GM21381 (cell line): ENCODE results near the gene DISP2.

Experiments
- ATAC-seq: cut with Tn5 transposase; IDR thresholded peaks from one replicate; pipeline ENCODE4 v1.9.1; 2021; ENCODE audit warnings: mild to moderate bottlenecking, moderate library complexity; ENCODE audit not compliant: unreplicated experiment

The DISP2 gene

DNA sequence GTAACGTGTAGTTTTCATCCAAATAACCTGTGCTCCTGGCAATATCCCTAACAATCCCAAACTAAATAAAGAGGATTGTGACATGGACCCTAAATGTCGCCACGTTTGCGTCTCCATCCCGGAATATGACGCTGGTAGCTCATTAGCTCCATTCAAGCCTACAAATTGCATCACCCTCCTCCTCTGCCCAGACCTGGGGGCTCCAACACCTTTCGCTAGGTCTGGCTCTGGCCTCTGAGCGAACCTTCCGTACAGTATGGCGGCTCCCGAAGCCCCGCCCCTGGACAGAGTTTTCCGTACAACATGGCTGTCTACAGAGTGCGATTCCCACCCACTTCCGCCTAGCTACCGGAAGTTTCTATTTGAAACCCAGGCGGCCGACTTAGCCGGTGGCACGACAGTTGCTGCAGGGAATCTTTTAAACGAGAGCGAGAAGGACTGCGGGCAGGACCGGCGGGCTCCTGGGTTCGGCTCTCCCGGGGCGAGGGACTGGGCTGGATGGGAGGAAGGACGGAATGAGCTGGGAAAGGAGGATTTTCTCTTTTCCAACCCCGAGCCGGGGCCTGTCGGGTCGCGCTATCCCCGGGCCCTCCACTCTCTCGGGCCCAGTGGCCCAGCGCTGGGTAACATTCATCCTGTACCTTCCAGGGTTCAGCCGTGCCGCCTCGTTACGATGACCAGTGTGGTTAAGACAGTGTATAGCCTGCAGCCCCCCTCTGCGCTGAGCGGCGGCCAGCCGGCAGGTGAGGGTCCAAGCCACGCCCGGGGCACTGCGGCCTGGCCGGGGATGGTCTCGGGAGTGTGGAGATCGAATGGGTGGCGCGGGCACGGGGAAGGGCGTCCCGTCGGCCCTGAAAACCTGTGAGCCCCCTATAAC lies 24.8 kb downstream of the DISP2 start, which contains the start of gene KNSTRN:
KNSTRN (plus strand) TSS at position 142 of the 877 bp plus-strand sequence; CDS start at position 257, 115 bp downstream.
- ATAC-seq = peak; percentile 96

DNA sequence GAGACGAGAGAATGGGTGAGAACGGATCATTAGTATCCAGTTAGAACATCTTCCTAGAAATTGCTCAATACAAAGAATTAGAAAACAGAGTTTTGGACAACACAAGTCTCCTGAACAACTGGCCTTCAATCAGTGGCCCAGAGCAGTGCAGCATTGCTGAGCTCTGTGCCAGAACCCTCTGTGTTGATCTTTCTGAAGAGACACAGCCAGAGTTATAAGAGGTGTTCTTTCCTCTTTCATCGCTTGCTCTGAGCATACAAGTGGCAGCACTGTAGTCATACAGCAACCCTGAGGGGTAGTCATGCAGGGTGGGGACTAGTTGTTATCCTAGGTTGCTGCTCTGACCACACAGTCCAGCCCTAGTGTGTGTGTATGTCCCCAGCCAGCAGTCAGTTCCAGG lies 28.5 kb downstream of the DISP2 start:
- no peak for ATAC-seq

DNA sequence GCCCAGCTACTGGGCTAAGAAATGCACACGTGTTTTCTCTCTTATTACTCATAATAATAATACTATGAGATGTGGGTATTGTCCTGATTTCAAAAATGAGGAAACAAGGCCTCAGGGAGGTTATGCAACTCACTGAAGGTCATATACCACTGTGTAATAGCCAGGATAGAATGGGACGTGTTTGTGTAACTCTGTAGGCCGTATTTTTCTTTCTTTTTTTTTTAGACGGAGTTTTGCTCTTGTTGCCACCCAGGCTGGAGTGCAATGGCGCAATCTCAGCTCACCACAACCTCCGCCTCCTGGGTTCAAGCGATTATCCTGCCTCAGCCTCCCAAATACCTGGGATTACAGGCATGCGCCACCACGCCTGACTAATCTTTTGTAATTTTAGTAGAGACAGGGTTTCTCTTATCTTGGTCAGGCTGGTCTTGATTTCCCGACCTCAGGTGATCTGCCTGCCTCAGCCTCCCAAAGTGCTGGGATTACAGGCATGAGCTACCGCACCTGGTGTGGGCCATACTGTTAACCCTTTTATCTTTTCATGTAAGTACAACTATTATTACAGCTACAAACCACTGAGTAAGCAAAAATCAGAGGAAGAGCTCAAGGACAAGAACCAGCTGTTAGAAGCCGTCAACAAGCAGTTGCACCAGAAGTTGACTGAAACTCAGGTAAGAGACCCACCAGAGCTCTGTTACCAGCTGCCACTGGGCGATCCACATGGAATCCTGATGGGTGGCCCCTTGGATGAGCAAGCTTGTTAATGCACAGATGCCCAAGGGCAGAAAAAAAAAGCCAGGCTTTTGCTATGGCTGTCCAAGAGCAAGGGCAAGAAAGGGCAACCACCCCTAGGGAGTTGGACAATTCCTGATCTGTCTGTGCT lies 31.2 kb downstream of the DISP2 start:
- no peak for ATAC-seq

DNA sequence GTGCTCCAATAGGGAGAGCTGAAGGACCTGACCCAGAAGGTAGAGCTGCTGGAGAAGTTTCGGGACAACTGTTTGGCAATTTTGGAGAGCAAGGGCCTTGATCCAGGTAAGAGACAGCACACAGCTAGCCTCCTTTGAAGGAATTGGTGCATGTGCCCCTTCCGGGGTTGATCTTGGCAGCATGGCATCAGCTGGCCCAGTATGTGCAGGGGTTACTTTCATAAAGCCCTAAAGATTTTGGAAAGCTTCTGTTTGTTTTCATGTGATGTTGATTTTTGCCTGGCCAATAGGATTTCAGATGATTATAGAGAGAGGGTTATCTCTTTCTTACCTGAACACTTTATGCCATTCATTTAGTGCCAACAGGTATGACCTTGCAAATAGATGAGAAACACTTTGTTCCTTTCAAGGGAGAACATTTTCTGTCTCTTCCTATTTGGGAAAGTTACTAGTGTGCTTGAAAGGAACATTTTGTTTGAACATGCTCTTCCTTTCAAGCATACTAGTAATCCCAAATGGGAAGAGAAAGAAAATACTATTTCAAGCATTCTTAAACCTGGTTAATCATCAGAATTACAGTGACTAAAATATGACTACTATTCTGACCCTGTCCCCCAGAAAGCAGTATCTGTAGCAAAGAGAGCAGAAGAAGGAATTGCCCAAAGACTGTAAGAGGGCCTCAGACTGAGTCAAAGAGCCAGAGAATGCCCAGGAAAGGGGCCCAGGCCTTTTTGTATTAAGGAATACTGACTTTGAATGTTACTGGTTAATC lies 32.0 kb downstream of the DISP2 start:
- no peak for ATAC-seq

DNA sequence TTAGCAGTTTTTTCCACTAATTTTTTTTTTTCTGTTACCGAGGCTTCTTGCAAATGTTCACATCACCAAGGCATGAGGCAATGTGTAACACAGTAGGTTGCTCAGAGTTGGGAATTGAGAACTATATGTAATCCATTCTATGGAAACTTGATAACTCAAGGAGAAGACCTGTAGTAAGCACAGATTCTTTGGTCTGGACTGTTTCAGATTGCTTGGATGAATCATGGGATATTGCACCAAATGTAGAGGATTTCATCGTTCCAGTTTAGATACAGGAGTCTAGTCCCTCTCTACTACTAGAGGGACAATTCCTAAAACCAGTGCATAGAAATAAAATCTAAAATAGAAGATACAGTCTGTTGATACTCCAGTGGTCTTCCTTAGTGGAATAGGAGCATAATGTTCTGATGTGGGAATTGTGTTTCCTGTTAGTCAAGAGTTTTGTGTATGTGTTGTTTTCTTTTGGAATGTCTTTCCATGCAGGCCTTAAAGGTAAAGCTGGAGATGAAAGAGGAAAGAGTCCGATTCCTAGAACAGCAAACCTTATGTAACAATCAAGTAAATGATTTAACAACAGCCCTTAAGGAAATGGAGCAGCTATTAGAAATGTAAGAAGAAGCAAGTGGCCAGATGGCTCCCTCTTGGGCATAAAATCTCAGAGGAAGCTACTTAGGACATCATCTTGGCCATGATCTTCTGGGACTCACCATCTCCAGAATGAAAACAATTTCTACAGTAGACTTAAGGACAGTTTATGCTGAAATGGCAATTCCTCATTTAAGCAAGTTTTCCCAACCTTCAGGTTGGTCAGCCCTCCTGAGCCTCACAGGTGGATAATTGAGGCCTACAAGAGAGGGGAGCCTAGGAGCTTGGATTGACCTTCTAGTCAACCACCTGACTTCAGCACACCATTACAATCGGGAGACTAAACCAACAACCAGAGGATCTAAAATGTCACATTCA lies 35.2 kb downstream of the DISP2 start:
- no peak for ATAC-seq

DNA sequence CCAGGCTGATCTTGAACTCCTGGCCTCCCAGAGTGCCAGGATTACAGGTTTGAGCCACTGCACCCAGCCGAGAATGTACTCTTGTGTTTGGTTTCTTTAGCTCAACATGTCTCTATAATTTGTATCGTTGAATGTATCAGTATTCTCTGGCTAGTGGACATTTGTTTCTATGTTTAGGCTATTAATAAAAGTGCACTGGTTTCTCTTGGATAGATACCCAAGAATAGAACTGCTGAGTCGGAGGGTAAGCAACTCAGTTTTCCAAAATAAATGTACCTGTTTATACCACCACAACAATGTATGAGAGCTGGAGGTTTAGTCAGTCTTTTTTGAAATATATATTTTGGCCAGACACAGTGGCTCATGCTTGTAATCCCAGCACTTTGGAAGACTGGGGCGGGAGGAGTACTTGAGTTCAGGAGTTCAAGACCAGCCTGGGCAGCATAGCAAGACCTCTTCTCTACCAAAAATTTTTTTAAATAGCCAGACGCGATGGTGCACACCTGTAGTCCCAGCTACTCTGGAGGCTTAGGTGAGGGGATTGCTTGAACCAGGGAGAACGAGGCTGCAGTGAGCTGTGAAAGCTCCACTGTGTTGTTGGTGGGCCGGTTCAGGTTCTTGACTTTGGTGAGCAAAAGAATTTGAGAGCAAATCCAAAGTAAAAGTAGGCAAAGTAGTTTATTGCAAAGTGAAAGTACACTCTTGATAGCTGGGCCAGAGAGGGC lies 39.8 kb downstream of the DISP2 start:
- no peak for ATAC-seq

DNA sequence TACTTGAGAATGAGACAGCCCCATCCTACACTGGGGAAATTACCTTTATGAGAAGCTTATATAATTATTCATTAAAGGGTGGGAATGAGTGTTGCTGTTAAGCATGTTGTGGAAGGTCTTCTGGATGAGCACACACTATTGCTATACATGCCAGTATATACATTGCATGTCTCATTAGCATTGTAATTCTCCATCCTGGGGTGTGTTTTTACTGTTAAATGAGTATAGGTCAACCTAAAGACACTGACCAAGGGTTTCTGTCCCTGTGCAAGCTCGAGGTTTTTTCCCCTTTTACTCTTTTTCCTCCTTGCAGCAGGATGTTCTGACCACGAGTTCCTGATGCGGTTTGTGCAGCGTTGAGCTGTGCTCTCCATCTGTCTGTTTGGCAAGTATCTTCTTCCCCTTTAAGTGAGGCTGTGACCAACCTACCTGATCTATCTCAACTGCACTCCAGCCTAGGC lies 40.4 kb downstream of the DISP2 start:
- peak; percentile 70 for ATAC-seq

DNA sequence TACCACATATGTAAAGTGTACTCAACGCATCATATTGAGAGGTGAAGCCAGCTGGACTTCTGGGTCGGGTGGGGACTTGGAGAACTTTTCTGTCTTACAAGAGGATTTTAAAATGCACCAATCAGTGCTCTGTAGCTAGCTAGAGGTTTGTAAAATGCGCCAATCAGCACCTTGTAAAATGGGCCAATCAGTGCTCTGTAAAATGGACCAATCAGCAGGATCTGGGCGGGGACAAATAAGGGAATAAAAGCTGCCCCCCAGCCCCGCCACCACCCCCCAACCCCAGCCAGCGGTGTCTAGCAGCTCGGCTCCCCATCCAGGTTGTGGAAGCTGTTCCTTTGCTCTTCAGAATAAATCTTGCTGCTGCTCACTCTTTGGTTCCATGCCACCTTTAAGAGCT lies 41.4 kb downstream of the DISP2 start:
- ATAC-seq = no peak

DNA sequence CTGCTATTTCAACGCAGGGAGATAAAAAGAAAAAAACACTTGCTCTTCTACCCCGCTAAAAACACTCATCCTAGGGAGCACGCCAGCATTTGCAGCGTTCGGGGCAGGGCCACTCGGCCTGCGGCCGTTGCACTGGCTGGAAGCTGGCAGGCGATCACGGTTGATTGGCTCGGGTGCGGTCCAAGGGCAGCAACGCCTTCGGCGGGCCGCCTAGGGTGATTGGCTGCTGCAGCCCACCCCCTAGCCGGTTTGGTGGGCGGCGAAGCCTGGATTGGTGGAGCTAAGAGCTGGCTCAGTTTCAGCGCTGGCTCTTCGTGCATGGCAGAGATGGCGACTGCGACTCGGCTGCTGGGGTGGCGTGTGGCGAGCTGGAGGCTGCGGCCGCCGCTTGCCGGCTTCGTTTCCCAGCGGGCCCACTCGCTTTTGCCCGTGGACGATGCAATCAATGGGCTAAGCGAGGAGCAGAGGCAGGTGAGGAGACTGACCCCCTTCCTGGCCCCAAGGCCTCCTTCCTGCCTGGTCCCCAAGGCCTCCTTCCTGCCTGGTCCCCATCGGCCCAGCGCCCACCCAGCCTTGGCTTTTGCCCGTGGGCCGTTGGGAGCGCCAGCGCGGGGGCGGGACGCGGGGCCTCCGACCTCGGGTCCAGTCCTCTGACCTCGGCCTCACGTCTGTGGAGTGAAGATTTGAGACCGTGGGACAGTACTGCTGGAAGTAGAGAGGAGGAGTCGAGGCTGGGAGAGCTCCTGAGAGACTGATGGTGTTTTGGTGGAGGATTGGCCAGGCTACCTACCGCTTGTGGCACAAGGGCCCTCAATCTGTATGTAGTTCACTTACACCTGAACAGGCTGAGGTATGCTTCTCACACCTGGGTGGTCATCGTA lies 47.7 kb downstream of the DISP2 start, which contains the start of gene IVD:
IVD (plus strand) TSS at position 295 of the 881 bp plus-strand sequence; CDS start at position 328, 33 bp downstream.
- ATAC-seq = peak; percentile 87

DNA sequence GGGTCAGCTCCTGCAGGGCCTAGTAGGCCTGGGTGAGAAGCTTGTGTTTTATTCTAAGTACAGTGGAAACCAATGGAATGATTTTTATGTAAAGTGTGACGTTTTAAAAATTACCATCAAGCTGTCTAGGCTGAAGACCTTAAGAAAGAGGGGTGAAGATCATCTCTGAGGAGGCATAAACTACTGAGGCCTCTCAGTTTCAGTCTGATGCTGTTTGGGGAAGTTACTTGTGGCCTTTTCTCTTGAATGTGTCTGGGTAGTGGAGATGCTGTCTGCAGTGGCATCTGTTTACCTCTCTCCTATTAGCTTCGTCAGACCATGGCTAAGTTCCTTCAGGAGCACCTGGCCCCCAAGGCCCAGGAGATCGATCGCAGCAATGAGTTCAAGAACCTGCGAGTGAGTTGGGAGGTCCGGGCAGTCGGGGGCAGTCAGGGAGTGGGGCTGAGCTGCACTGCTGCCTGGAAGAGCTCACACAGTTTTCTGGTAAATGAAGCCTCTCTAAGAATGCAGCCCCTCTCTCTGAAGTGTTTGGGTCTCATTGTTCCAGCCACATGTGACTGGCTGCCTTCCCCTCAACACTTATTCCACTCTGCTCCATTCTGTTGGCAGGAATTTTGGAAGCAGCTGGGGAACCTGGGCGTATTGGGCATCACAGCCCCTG lies 49.4 kb downstream of the DISP2 start:
- ATAC-seq = peak; percentile 39

DNA sequence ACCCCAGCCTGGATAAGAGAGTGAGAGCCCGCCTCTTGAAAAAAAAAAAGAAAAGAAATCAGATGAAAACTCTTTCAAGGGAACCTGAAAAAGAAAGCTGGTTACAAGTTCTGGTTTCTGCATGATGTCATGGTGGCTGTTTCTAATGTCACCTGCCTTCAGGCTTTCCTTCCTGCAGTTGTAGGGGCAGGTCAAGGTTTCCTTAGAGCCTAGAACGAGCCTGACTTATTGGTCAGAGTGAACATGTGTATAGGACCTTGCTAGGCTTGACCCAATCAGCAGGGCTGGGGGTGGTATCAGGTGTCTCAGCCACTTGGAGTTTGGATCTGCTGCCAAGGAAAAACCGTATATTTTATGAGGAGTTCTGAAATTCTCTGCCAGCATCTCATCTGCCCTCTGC lies 51.3 kb downstream of the DISP2 start:
- peak; percentile 26 for ATAC-seq

DNA sequence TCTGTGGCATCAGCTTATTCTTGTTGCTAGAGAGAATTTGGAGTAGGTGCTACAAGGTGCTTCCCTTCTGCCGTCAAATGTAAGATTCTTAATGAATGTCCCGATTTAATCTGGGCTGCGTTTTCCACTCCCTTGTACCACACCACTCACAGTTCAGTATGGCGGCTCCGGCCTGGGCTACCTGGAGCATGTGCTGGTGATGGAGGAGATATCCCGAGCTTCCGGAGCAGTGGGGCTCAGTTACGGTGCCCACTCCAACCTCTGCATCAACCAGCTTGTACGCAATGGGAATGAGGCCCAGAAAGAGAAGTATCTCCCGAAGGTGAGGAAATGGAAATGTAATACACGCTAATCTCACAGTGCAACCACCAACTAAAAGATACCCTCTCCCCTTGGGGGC lies 52.5 kb downstream of the DISP2 start:
- ATAC-seq = no peak

DNA sequence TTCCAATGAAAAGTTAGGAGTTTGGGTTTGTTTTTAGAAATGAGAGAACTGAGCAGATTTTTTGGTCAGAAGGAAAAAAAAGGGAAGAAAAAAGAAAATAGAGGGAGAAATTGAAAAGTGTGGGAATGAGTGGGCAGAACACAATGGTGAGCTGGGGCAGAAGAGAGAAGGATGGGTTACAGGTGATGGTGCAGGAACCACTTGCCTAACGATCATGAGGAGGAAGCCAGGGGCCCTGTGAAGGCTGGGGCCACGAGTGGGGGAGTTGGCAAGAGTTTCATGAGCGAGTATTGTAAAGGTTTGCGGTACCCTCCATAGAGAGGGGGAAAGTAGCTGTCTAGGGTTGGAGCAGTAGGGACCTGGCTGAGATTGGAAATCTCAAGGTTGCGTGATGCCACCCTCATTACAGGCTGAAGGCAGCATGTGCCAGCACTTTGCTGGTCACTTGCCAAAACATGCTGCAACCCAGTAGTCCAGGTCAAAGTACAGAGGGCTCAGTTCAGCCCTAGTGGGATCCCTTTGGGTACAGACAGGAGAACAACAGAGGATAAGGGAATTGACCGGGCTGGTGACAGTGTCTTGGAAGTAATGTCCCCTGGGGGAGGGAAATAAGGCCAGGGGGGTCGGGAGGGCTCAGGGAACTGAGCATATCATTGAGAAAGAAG lies 54.2 kb downstream of the DISP2 start:
- no peak for ATAC-seq

DNA sequence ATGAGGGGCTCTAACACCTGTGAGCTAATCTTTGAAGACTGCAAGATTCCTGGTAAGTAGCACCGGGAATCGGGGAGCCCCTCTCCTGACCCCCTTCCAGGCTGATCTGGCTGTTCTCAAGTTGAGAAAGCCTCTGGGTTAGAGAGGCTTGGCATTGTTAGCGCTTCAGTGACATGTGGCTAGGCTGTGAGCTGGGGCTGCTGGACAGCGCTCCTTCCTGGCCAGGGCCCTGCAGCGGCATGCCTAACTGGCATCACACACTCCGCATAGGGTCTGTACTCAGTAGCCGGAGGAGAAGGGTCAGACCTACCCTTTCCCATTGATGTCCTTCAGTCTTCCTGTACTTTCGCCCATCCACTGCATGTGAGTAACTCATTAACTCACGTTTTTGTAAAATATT lies 55.0 kb downstream of the DISP2 start:
- no peak for ATAC-seq

DNA sequence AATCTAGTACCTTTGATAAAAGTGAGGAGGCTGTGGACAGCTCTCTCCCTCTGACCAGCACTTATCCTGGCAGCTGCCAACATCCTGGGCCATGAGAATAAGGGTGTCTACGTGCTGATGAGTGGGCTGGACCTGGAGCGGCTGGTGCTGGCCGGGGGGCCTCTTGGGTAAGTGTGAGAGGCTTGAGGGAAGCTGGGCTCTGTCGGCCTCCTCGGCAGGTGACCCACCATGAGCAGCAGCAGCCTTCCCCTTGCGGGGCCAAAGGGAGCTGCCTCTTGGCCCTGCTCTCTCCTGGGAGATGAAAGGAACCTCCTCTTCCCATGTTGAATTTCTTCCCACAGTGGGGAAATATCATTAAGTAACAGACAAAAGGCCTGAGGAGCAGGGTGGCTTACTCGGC lies 56.8 kb downstream of the DISP2 start:
- ATAC-seq = no peak

DNA sequence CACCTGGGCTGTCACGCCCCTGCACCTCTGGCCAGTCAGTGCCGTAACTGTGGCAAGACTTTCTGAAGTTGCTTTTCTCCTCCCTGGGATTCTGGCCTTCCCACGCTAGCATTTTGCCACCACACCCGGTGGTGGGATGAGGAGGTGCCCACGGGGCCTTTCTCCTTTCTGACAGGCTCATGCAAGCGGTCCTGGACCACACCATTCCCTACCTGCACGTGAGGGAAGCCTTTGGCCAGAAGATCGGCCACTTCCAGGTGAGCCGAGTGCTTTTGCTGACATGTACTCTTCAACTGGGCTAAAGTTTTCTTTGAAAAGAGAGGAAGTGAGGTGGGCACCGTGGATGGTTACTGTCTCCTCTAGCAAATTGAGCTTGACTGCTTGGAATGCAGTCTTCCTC lies 57.2 kb downstream of the DISP2 start:
- no peak for ATAC-seq

DNA sequence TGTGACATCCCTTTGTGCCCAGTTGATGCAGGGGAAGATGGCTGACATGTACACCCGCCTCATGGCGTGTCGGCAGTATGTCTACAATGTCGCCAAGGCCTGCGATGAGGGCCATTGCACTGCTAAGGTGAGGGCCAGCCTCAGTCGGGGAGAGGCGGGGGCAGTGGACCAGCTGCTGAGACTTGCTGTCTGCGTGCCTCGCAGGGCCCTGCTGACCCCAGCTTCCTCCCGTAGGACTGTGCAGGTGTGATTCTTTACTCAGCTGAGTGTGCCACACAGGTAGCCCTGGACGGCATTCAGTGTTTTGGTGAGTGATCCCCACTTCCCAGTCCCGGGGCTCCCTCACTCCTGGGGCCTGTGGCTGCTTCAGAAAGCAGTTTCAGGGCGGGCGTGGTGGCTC lies 58.0 kb downstream of the DISP2 start:
- ATAC-seq = no peak
